HCT116 (cell line): Measurements from ENCODE around the gene ZC2HC1C. TPM values are rescaled to one million over a fixed set of nuclear protein-coding genes. Genes with fewer than 3 reads are reported as not detected.

Experiments
- ATAC-seq: fragments of 200-7000 bp; cut with Tn5 transposase; 2 replicates; pipeline ENCODE4 v1.9.1; 2020; ENCODE audit warnings: mild to moderate bottlenecking, moderate library complexity
- BruUV-seq: library from RNA; stranded (reverse); fragments of 400-500 nt; replicated peaks from 2 replicates; lab custom pipeline; 2021; lab: Mats Ljungman, UMichigan
- CTCF ChIA-PET: fragments of 300-600 bp; sonication (Branson Sonifier 250); formaldehyde crosslinking; loops from one replicate; lab custom pipeline; 2021; ENCODE audit warnings: antibody characterized with exemption; lab: Charles Lee
- POLR2A ChIA-PET: fragments of 300-600, 350-600 bp; sonication (Branson Sonifier 250); formaldehyde crosslinking; loops from one replicate; lab custom pipeline; 2021; ENCODE audit warnings: antibody characterized with exemption; lab: Charles Lee
- RAD21 ChIA-PET, 2 experiments: fragments of 300-600 bp; sonication (Branson Sonifier 250); formaldehyde crosslinking; loops; one replicate each; lab custom pipeline; 2023; ENCODE audit warnings: low total read pairs in 2 of 2; ENCODE audit not compliant: uncharacterized antibody in 2 of 2, unreplicated experiment in 2 of 2, low non-redundant PET in 1 of 2; lab: Charles Lee
- DNase-seq: peaks from one replicate; pipeline ENCODE4 v3.0.0-alpha.2; 2010; ENCODE audit warnings: low read depth, low spot score
- H2AFZ ChIP-seq: fragments of 200-600 bp; shearing (Covaris generic), sonication (generic); 2 replicates; pipeline ENCODE4 v1.6.1; 2017; ENCODE audit warnings: low read depth, mixed run types, mixed read lengths, antibody characterized with exemption, low read length; ENCODE audit not compliant: poor library complexity, severe bottlenecking
- H3K27ac ChIP-seq: 2 replicates; pipeline ENCODE4 v1.5.1; 2012; ENCODE audit warnings: low read depth, low read length
- H3K27me3 ChIP-seq: fragments of 200-600 bp; sonication (generic); 2 replicates; pipeline ENCODE4 v1.6.1; 2016; ENCODE audit warnings: mixed run types, low read length, mixed read lengths; ENCODE audit not compliant: insufficient read depth
- H3K36me3 ChIP-seq, 2 experiments: fragments of 200-500 bp in 1 of 2; fragments of 200-600 bp in 1 of 2; sonication (Bioruptor generic) in 1 of 2; sonication (generic) in 1 of 2; 2 replicates each; pipeline versions ENCODE4 v1.5.1 to v1.6.1; 2014 to 2016; ENCODE audit warnings: low read length in 2 of 2, inconsistent platforms in 1 of 2, mixed read lengths in 1 of 2, mixed run types in 1 of 2; ENCODE audit not compliant: insufficient read depth in 2 of 2, control insufficient read depth in 1 of 2
- H3K4me1 ChIP-seq, 2 experiments: fragments of 200-600 bp in 1 of 2; sonication (generic) in 1 of 2; 2 replicates each; pipeline versions ENCODE4 v1.5.1 to v1.6.1; 2012 to 2017; ENCODE audit warnings: low read length in 2 of 2, inconsistent platforms in 1 of 2, mild to moderate bottlenecking in 1 of 2, mixed read lengths in 1 of 2, mixed run types in 1 of 2, moderate library complexity in 1 of 2; ENCODE audit not compliant: insufficient read depth in 2 of 2, control insufficient read depth in 1 of 2
- H3K4me2 ChIP-seq: fragments of 200-600 bp; sonication (generic); 2 replicates; pipeline ENCODE4 v1.6.1; 2017; ENCODE audit warnings: mixed run types, low read length, mixed read lengths
- H3K4me3 ChIP-seq, 2 experiments: fragments of 200-600 bp in 1 of 2; sonication (generic) in 1 of 2; replicated peaks in 1 of 2; 2 replicates each; pipeline ENCODE4 v1.5.1; 2011 to 2016; ENCODE audit warnings: low read length in 2 of 2, control low read depth in 1 of 2, low read depth in 1 of 2, mild to moderate bottlenecking in 1 of 2, mixed read lengths in 1 of 2, mixed run types in 1 of 2
- H3K79me2 ChIP-seq: fragments of 200-600 bp; sonication (generic); 2 replicates; pipeline ENCODE4 v1.6.1; 2017; ENCODE audit warnings: mild to moderate bottlenecking, mixed run types, low read length, moderate library complexity, mixed read lengths; ENCODE audit not compliant: insufficient read depth
- H3K9ac ChIP-seq: fragments of 200-600 bp; sonication (generic); 2 replicates; pipeline ENCODE4 v1.6.1; 2016; ENCODE audit warnings: low read length, mixed read lengths
- H3K9me2 ChIP-seq: fragments of 200-600 bp; sonication (generic), shearing (Covaris generic); 2 replicates; pipeline ENCODE4 v1.6.1; 2017; ENCODE audit warnings: mixed run types, mild to moderate bottlenecking, moderate library complexity; ENCODE audit not compliant: insufficient read depth
- H3K9me3 ChIP-seq, 2 experiments: fragments of 200-500 bp in 1 of 2; fragments of 200-600 bp in 1 of 2; sonication (Bioruptor generic) in 1 of 2; sonication (generic) in 1 of 2; 2 replicates each; pipeline ENCODE4 v1.6.1; 2014 to 2017; ENCODE audit warnings: low read length in 2 of 2, mixed read lengths in 2 of 2, inconsistent platforms in 1 of 2, low read depth in 1 of 2, mild to moderate bottlenecking in 1 of 2, mixed run types in 1 of 2, moderate library complexity in 1 of 2; ENCODE audit not compliant: control insufficient read depth in 1 of 2, insufficient read depth in 1 of 2
- H4K20me1 ChIP-seq: fragments of 200-600 bp; sonication (generic), shearing (Covaris generic); 2 replicates; pipeline ENCODE4 v1.6.1; 2017; ENCODE audit warnings: mixed run types, mild to moderate bottlenecking, moderate library complexity; ENCODE audit not compliant: insufficient read depth
- ATF3 ChIP-seq: IDR thresholded peaks from 2 replicates; pipeline ENCODE4 v1.6.1; 2012
- CBX3 ChIP-seq: IDR thresholded peaks from 2 replicates; pipeline ENCODE4 v1.6.1; 2012; ENCODE audit warnings: low read depth
- CTCF ChIP-seq, 3 experiments: fragments of 200-600 bp in 1 of 3; sonication (generic) in 1 of 3; IDR thresholded peaks in 2 of 3; conservative IDR thresholded peaks in 1 of 3; 2 replicates each; pipeline ENCODE4 v1.5.1; 2012 to 2017; ENCODE audit warnings: low read depth in 2 of 3, low read length in 2 of 3, antibody characterized with exemption in 1 of 3, borderline replicate concordance in 1 of 3, control low read depth in 1 of 3, mild to moderate bottlenecking in 1 of 3, mixed read lengths in 1 of 3, mixed run types in 1 of 3, moderate library complexity in 1 of 3; ENCODE audit not compliant: insufficient read depth in 1 of 3
- EGR1 ChIP-seq: IDR thresholded peaks from 2 replicates; pipeline ENCODE4 v1.6.1; 2012; ENCODE audit warnings: low read depth
- ELF1 ChIP-seq: IDR thresholded peaks from 2 replicates; pipeline ENCODE4 v1.6.1; 2012; ENCODE audit warnings: low read depth, borderline replicate concordance
- EZH2phosphoT487 ChIP-seq: fragments of 200-600 bp; IDR thresholded peaks from 2 replicates; pipeline ENCODE4 v1.6.1; 2018; ENCODE audit warnings: antibody characterized with exemption, borderline replicate concordance
- FOSL1 ChIP-seq: IDR thresholded peaks from 2 replicates; pipeline ENCODE4 v1.6.1; 2012; ENCODE audit warnings: low read depth
- JUND ChIP-seq: IDR thresholded peaks from 2 replicates; pipeline ENCODE4 v1.6.1; 2012
- POLR2AphosphoS5 ChIP-seq: IDR thresholded peaks from 2 replicates; pipeline ENCODE4 v1.6.1; 2011; ENCODE audit warnings: mild to moderate bottlenecking, low read depth, low read length, moderate library complexity
- REST ChIP-seq: IDR thresholded peaks from 2 replicates; pipeline ENCODE4 v1.6.1; 2012; ENCODE audit warnings: low read depth
- SP1 ChIP-seq: IDR thresholded peaks from 2 replicates; pipeline ENCODE4 v1.6.1; 2012; ENCODE audit warnings: low read depth
- SRF ChIP-seq: IDR thresholded peaks from 2 replicates; pipeline ENCODE4 v1.6.1; 2012; ENCODE audit warnings: low read depth
- YY1 ChIP-seq: IDR thresholded peaks from 2 replicates; pipeline ENCODE4 v1.6.1; 2011; ENCODE audit warnings: low read length, low read depth, moderate library complexity, mild to moderate bottlenecking; ENCODE audit not compliant: insufficient replicate concordance; ENCODE audit errors: extremely low read depth
- ZBTB33 ChIP-seq: IDR thresholded peaks from 2 replicates; pipeline ENCODE4 v1.6.1; 2011; ENCODE audit warnings: mild to moderate bottlenecking, low read length, moderate library complexity; ENCODE audit not compliant: insufficient replicate concordance; ENCODE audit errors: extremely low read depth
- ZFX ChIP-seq: fragments of 450-650 bp; IDR thresholded peaks from 2 replicates; pipeline ENCODE4 v1.6.1; 2017
- intact Hi-C: fragments of 100-400 bp; cut with micrococcal nuclease; formaldehyde crosslinking; loops from 2 replicates; pipeline ENCODE4 v1.10.0; 2022
- total RNA-seq: library from RNA; stranded (reverse); gene quantifications from one replicate; pipeline ENCODE4 v1.2.1, GENCODE V29; 2021; ENCODE audit not compliant: unreplicated experiment

The ZC2HC1C gene
- total RNA-seq, 1 experiment from 2014 or later, result 0.98 TPM

- POLR2A ChIA-PET, result no interaction called here
- RAD21 ChIA-PET, result no interaction called here
- Histone ChIP-seq H3K9me3 (no peaks in the 10 kb centered on the region), H3K4me1 (no peaks in the 10 kb centered on the region), H3K79me2 (no peaks in the 10 kb centered on the region), H3K27ac (no peak overlapping the region), H3K9ac (no peak overlapping the region), H3K27me3 (no peaks in the 10 kb centered on the region), H4K20me1 (no peaks in the 10 kb centered on the region), H3K36me3 (peaks cover 31 to 51% of the 10 kb centered on the region in 2 experiments), H3K9me2 (no peaks in the 10 kb centered on the region), H3K4me2 (no peak overlapping the region), H3K4me3 (no peak overlapping the region), H2AFZ (no peak overlapping the region)
- intact Hi-C loops, result no loop called here
- no TSS peak for BruUV-seq
- CTCF ChIA-PET, result no interaction called here
- TF ChIP-seq REST (no peak), JUND (no peak), SRF (no peak), POLR2AphosphoS5 (no peak), EZH2phosphoT487 (no peak), FOSL1 (no peak), ZBTB33 (no peak), YY1 (no peak), CBX3 (no peak), CTCF (IDR thresholded peaks at IDR 0.05 in 2 of 3, conservative IDR thresholded peaks at IDR 0.05 in 1 of 3; ENCODE audit: borderline replicate concordance in 1 of 3, insufficient read depth in 1 of 3, low read depth in 2 of 3, low read length in 2 of 3) (no peak), SP1 (no peak), ELF1 (no peak), EGR1 (no peak), ZFX (no peak), ATF3 (no peak)
- DNase-seq (no peak), ATAC-seq (no peak)
Observed at GRCh38 chr14:75098212-75098611, 28.8 kb downstream of the ZC2HC1C start.
